Fibroblast of the aortic adventitia (primary cell): ENCODE measurements around the gene TNN. TPM values are rescaled to one million over a fixed set of nuclear protein-coding genes. Genes with fewer than 3 reads are reported as not detected.

ENCODE experiments used
- DNase-seq: peaks from one replicate; pipeline ENCODE4 v3.0.0-alpha.2; 2010; ENCODE audit warnings: low read depth
- H3K4me3 ChIP-seq: 2 replicates; pipeline ENCODE4 v1.5.1; 2011; ENCODE audit warnings: low read depth, mild to moderate bottlenecking, control low read depth, low read length, moderate library complexity
- CTCF ChIP-seq: IDR thresholded peaks from 2 replicates; pipeline ENCODE4 v1.5.1; 2011; ENCODE audit warnings: mild to moderate bottlenecking, low read length, control low read depth, inconsistent platforms; ENCODE audit not compliant: insufficient read depth
- total RNA-seq: library from RNA; depleted of rRNA; stranded (reverse); fragments of >200 nt; gene quantifications from 2 replicates; pipeline ENCODE4 v1.2.3, GENCODE V29; 2012; ENCODE audit warnings: low replicate concordance

TNN gene
- total RNA-seq, 1 donor = not detected

DNA sequence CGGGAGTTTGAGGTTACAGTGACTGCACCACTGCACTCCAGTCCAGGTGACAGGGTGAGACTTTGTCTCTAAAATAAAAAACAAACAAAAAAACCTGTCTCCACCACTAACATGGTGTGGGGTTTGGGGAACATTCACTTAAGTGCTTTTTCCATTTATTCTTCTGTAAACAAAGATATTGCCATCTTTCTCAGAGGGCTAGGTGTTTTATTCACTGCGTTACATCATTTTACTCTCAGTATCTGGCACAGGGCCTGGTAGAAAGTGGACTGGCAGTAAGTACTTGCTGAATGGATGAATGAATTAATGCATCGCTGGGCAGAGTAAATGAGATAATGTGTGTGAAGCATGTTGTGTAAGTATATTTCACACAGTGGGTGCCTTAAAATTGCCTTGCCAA is 104.9 kb downstream of the TNN start:
- no peak overlapping the region for H3K4me3 ChIP-seq
- TF ChIP-seq CTCF = no peak
- DNase-seq = no peak

GRCh38 chr1:175173531-175173930 is 105.9 kb downstream of the TNN start:
- no peak overlapping the region for H3K4me3 ChIP-seq
- TF ChIP-seq CTCF = no peak
- DNase-seq = no peak

- no peak overlapping the region for H3K4me3 ChIP-seq
- no peak for TF ChIP-seq CTCF
- no peak for DNase-seq
Measured at GRCh38 chr1:175174309-175175102, 106.9 kb downstream of the TNN start.

DNA sequence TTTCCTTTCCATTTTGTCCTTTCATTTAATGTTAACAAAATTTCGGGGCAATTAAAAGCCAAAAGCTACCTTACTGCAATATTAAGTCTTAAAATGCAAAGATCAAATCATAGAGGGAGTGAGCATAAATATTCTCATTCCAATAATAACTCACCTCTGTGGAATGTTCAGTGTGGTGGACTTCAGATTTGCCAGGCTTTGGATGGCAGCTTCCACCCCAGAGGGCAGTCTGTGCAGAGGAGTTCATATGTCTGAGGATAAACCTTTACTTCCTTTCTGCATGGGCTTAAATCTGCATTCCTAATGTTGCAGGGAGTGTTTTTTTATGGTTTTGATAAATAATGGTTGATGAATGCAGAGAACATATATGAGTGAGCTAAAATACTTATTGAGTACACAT is 108.6 kb downstream of the TNN start:
- no peak for TF ChIP-seq CTCF
- no peak for DNase-seq
- H3K4me3 ChIP-seq = no peak overlapping the region

GRCh38 chr1:175178056-175178455 is 110.4 kb downstream of the TNN start:
- no peak for TF ChIP-seq CTCF

GRCh38 chr1:175178456-175178855 is 110.8 kb downstream of the TNN start:
- TF ChIP-seq CTCF = no peak
- no peak for DNase-seq
- H3K4me3 ChIP-seq = no peak overlapping the region

More at GRCh38 chr1:175178056-175178455, 110.4 kb downstream of the TNN start:
- no peak for DNase-seq
- no peak overlapping the region for H3K4me3 ChIP-seq
